ENCODE results near the gene TSC22D3. TPM values are rescaled to one million over a fixed set of nuclear protein-coding genes. Genes with fewer than 3 reads are reported as not detected.
"Not testable (repeated sequence)": the region's sequence is repeated elsewhere in the genome, so short reads cannot be mapped to it uniquely, and the experiment has no call there.

Gene TSC22D3
- total RNA-seq, 1 donor from 2014 or later = 72.0 TPM

GRCh38 chrX:107701493-107702121, 74.0 kb downstream of the TSC22D3 start:
- no peak for DNase-seq (ENCODE audit: missing footprints)
- peak; percentile 46 for ATAC-seq
- intact Hi-C loops (cut with DNase I) = no loop called here

DNA sequence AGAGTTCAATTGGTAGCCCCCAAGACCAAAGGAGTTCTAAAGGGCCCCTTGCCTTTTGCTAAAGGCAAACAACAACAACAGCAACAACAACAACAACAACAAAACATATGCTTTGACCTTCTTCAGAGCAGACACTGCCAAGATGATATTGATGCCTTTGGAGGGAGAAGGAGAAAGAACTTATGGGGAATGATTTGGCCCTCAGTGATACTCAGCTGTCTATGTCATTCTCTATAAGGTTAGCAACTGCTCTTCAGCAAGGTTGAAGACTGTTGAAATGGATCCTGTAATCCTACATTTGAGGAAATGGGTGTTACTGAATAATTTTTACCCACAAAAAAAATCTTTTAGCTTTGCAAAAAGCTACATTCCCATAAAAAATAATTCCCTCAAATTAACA, 74.8 kb downstream of the TSC22D3 start:
- no peak for DNase-seq (ENCODE audit: missing footprints)
- intact Hi-C loops (cut with DNase I) = no loop called here

DNA sequence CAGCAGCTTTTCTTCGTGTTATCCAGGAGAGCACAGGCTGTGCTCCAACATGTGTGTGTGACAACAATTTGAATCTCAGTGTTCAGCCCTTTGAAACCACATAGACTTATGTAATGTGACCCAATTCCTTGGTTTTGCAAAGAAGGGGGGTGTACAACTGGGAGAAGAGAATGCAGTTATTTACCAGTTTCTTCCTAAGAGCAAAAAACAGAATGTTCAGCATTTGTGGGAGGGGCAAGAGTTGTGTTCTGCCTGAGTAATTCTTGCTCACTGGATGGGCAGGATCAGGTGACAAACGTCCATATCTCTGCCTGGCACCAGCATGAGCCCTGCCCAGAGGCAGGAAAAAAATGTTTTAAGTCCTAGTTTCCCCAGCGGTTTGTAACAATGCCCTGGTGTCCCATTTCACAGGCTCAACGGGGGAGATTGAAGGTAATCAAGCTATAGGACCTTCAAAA, 75.2 kb downstream of the TSC22D3 start:
- DNase-seq (ENCODE audit: missing footprints) (no peak), ATAC-seq (peak; percentile 89)
- intact Hi-C loops (cut with DNase I) = no loop called here

More for the DNA sequence above, 74.8 kb downstream of the TSC22D3 start:
- no peak for ATAC-seq

DNA sequence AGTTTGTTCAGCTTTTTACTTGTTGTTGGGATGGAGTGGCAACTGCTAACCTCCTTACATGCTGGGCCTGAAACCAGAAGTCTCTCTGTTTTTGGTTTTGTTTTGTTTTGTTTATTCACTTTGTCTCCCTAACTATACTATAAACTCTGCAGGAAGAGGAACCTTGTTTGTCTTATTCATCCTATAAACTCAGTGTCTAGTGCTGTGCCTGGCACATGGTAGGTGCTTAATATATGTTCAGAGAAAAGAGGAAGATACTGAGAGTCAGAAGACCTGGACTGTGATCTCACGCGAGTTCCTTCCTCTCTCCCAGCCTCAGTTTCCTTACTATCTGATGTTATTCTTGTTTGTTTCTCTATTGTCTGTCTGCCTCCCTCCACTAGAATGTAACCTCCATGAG, 76.0 kb downstream of the TSC22D3 start:
- ATAC-seq (no peak), DNase-seq (ENCODE audit: missing footprints) (no peak)
- intact Hi-C loops (cut with DNase I) = no loop called here

- no peak for ATAC-seq
- intact Hi-C loops (cut with DNase I) = no loop called here
- no peak for DNase-seq (ENCODE audit: missing footprints)
Measured at GRCh38 chrX:107691024-107691448, 84.6 kb downstream of the TSC22D3 start.

DNA sequence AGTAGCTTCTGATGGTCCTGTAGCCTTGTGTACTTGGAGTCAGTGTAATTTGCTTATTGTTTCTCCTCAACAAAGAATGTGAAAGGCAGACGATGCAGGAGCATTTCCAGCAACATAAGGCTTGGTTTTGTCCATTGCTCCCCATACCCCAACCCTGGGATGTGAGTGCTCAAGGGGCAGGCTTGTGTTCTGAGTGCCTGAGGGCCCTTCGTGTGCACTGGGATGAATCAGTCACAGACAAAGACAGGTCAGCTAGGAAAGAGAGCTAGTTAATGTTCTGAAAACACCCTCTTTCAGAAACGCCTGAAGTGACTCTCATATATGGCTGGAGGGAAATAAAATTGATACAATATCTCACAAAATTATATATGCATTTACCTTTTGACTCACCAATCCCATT, 88.1 kb downstream of the TSC22D3 start:
- DNase-seq (ENCODE audit: missing footprints) (no peak), ATAC-seq (no peak)
- intact Hi-C loops (cut with DNase I) = no loop called here

DNA sequence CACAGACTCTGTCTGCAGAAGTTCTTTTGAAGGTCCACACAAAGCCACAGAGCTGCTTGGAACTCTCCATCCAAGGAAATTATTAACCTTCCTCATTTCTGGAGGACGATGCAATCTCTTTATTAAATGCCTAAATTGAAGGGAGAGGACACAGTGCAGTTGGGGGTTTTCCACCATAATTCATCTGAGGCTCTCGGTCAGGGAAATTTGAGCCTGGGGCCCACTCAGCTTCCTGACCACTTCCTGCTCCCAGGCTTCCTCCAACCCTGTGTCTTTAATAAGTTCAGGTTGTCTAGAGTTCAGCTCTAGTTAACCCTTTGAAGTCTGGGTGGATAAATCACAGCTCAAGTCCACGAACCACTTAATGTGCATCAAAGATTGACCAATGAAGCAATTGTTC, 88.8 kb downstream of the TSC22D3 start:
- ATAC-seq (no peak), DNase-seq (ENCODE audit: missing footprints) (no peak)
- intact Hi-C loops (cut with DNase I) = no loop called here

- ATAC-seq = no peak
- no peak for DNase-seq (ENCODE audit: missing footprints)
- intact Hi-C loops (cut with DNase I) = no loop called here
Measured at GRCh38 chrX:107686026-107686425, 89.6 kb downstream of the TSC22D3 start.

- ATAC-seq; intact Hi-C loops (cut with DNase I); DNase-seq (ENCODE audit: missing footprints): not testable (repeated sequence)
Measured at GRCh38 chrX:107685586-107685985, 90.0 kb downstream of the TSC22D3 start.

DNA sequence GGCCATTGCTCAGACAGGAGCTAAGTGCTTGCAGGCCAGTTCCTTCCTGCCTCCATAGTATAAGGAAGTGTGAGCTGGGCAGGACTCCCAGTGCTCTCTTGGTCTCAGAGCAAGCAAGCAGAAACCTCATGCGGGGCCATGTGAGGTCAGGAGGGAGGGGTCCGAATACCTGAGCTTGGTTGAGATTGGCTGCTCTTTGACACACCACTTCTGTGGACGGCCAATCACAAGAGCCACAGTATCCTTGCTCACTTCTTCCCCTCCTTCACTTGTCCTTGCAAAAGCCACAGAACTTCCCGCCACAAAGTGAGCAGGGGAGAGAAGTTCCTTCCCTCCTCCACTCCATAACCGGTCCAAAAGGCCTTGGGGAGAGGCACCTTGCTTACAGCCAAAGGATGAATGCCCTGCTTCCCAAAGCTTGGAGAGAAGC, 90.6 kb downstream of the TSC22D3 start:
- peak; percentile 84 for DNase-seq (ENCODE audit: missing footprints)
- ATAC-seq = peak; percentile 82
- intact Hi-C loops (cut with DNase I) = no loop called here

DNA sequence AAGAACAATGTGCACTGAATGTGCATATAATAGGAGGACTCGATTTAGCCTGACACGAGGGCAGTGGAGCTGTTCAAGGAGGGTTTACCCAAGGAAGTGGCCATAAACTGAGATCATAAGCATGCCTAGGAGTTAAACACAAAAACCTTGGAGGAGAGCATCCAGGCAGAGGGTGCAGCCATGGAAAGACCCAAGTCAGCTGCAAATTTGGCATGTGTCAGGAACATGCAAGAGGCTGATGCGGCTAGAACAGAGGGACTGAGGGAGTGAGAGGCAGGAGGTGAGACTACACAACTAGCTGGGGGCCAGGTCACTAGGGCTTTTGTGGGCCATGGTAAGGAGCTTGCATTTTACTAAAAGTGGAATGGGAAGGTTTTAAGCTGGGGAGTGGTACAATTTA, 91.7 kb downstream of the TSC22D3 start:
- DNase-seq (ENCODE audit: missing footprints) (no peak), ATAC-seq (no peak)

DNA sequence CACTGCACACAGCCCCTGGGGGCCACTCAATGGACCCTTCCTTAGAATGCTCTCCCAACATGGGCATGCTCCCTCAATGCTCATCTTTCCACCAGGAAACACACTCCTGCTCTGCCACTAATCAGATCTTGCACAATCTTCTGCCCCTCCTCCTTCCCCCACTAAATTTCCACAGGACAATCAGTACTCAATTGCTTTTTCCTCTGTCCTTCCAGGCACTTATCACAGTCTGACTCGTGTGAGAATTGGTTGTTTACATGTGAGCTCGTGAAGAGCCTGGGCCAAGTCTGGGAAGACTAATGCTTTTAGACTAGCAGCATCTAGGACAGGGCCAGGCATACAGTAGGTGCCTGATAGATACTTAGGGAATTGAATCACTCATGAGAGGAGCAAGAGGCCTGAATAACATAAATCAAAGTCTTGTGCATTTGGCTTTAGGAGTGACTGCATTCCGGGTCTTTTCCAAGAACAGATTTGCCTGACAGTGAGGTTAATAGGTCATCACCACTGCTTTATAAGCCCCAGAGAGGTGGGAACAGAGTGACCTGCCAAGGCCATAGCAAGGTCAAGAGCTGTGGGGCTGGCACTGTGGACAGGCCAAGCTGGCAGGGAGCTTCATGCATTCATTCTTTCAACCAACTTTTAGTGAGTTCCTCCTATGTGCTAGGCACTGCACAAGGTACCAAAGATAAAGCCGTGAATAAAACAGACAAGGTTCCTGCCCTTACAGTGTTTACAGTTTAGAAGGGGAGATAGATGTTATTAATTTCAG, 92.3 kb downstream of the TSC22D3 start:
- intact Hi-C loops (cut with DNase I) = no loop called here
- ATAC-seq (peak; percentile 63), DNase-seq (ENCODE audit: missing footprints) (no peak)

More for the DNA sequence above, 91.7 kb downstream of the TSC22D3 start:
- intact Hi-C loops (cut with DNase I) = no loop called here

DNA sequence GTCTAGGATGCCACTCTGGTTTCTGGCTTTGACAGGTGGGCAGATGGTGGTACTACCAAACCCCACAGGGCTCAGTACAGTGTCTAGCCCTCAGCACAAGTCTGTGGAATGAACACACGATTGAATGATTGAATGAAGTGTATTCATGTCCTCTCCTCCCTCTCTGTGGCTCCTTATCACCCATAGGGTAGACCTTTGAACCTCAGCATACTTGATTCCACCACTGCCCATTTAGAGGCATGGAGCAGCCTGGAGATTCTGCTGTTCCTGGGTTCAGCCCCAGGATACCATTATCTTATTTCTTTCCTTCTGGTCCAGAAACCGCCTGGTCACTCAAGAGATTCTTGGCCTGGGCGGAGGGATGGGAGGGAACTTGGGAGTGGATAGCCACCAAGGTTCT, 93.3 kb downstream of the TSC22D3 start:
- intact Hi-C loops (cut with DNase I) = no loop called here
- ATAC-seq (no peak), DNase-seq (ENCODE audit: missing footprints) (no peak)

DNA sequence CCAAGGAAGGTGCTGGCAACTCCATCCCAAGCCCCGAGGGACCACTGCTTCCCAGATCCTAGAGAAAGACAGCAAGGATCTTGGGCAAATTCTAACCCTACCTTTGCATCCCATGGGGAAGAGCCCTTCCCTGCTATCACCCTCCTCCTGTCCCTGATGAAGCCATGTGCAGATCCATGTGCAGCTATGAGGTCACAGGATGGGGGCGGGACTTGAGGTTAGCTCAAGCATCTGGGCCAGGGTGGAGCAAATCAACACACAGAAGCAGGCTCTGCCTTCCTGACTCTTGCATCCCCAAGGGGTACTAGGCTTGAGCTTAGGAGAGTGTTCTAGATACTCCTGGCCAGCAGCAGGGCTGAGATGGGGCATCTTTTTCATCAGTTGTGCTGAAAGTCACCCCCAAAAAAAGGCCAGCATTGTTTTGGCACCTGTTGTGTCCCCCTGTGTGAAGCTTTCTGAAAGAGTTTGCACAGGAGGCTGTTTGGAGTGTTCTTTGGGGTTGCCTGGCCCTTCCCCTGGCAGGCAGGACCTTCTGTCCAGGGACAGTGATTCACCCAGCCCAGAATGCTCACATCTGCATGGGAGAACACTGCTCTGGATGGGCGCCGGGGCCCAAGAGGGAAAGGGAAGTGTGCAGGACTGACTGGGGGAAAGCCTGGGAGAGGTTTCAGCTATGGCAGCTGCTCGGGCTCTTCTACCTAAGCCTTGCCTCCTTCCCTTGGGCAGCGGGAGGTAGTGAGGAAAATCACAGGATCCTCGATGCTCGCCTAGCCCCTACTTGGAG, 96.4 kb downstream of the TSC22D3 start:
- DNase-seq (ENCODE audit: missing footprints) = peak; percentile 87
- intact Hi-C loops (cut with DNase I) = no loop called here
- ATAC-seq = peak; percentile 45

GRCh38 chrX:107677909-107678308, 97.7 kb downstream of the TSC22D3 start:
- DNase-seq (ENCODE audit: missing footprints) = no peak
- ATAC-seq = peak; percentile 4
- intact Hi-C loops (cut with DNase I) = no loop called here

GRCh38 chrX:107677501-107677901, 98.1 kb downstream of the TSC22D3 start:
- intact Hi-C loops (cut with DNase I) = no loop called here
- no peak for DNase-seq (ENCODE audit: missing footprints)
- no peak for ATAC-seq

DNA sequence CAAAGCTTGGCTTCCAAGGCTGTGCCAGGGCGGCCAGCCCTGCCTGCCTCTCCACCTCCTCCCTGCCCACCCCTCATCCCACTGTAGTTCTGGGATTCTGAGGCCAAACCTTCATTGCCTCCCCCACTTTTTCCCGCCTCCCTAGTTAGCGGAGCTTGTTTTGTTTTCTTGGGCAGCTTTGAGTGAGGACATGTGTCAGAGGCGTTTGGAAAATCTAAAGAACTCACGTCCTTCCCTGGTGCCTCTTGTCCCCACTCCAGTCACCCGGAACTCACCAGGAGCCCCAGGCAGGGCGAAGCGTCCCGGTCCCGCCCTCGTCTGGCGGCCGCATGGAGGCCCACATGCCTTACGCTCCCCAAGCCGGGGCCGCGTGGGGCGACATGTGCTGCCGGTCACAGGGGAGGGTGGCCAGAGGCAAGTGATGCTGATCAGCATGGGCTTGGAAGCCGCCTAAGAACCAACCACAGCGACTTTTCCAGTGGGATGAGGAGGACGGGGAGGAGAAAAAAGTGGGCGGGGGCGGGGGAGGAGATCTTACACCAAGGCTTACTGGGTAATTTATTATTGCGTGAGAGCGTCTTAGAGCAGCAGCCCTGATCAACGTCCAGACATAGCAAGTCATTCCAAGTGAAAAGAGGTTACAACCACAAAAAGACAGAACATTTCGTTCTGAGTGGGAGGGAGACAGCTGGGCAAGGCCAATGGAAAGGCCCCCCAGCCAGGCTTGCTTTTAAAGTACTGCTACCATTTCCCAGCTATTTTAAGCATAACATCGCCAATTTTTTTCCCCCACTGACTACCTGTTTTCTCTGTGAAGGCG, 98.8 kb downstream of the TSC22D3 start:
- ATAC-seq (peak; percentile 51), DNase-seq (ENCODE audit: missing footprints) (peak; percentile 94)
- intact Hi-C loops (cut with DNase I) = no loop called here

DNA sequence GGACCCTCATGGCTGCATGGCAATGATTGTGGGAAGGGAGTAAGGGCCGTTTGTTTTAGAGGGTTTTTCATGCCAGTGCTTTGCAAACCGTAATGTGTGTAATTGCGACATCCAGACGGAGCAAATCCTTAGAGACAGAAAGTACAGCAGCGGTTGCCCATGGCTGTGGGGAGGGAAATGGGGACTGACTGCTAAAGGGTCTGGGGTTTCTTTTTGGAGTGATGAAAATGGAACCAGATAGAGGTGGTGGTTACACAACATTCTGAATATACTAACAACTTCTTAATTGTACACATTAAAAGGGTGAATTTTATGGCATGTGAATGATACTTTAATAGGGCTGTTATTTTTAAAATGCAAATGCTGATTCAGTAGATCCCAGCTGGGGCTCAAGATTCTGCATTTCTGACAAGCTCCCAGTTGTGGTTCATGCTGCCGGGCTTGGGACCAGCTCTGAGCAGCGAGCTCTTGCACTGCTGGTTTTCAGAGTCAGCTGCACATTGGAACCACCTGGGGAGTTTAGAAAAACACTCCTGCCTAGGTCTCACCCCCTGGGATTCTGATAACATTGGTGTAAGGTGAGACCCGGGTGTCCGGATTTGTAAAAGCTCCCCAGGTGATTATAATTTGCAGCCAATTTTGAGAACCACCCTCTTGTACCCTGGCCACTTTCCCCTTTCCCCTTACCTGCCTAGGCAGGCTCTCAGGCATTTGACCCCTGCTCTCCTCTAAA, 99.6 kb downstream of the TSC22D3 start:
- peak; percentile 17 for ATAC-seq
- DNase-seq (ENCODE audit: missing footprints) = no peak
- intact Hi-C loops (cut with DNase I) = no loop called here
